ENCODE data around the gene NINJ1. TPM values are rescaled to one million over a fixed set of nuclear protein-coding genes. Genes with fewer than 3 reads are reported as not detected.
"Not testable (repeated sequence)": the region's sequence is repeated elsewhere in the genome, so short reads cannot be mapped to it uniquely, and the experiment has no call there.

NINJ1 gene
- total RNA-seq, 1 experiment from 2014 or later, result 68.2 TPM

- DNase-seq (ENCODE audit: low spot score), result peak; percentile 75
Observed at GRCh38 chr9:93159601-93160471, 25.8 kb upstream of the NINJ1 start.

GRCh38 chr9:93156475-93157008 is 22.5 kb upstream of the NINJ1 start:
- no peak for DNase-seq (ENCODE audit: low spot score)

- DNase-seq (ENCODE audit: low spot score), result no peak
Observed at GRCh38 chr9:93155716-93156474, 21.8 kb upstream of the NINJ1 start.

- peak; percentile 31 for DNase-seq (ENCODE audit: low spot score)
Observed at GRCh38 chr9:93154293-93154903, 20.3 kb upstream of the NINJ1 start.

GRCh38 chr9:93151097-93151784 is 17.2 kb upstream of the NINJ1 start:
- DNase-seq (ENCODE audit: low spot score), result no peak

GRCh38 chr9:93149361-93149760 is 15.3 kb upstream of the NINJ1 start:
- no peak for DNase-seq (ENCODE audit: low spot score)

- no peak for DNase-seq (ENCODE audit: low spot score)
Observed at GRCh38 chr9:93148721-93149120, 14.7 kb upstream of the NINJ1 start.

GRCh38 chr9:93147632-93148031 is 13.6 kb upstream of the NINJ1 start:
- no peak for DNase-seq (ENCODE audit: low spot score)

GRCh38 chr9:93146696-93147095 is 12.6 kb upstream of the NINJ1 start:
- DNase-seq (ENCODE audit: low spot score), result not testable (repeated sequence)

GRCh38 chr9:93143830-93144530 is 9.9 kb upstream of the NINJ1 start:
- DNase-seq (ENCODE audit: low spot score), result peak; percentile 57

GRCh38 chr9:93141771-93142483 is 7.9 kb upstream of the NINJ1 start:
- DNase-seq (ENCODE audit: low spot score), result no peak

GRCh38 chr9:93139365-93140182 is 5.5 kb upstream of the NINJ1 start:
- peak; percentile 15 for DNase-seq (ENCODE audit: low spot score)

GRCh38 chr9:93138171-93138764 is 4.2 kb upstream of the NINJ1 start:
- no peak for DNase-seq (ENCODE audit: low spot score)

GRCh38 chr9:93137362-93137761 is 3.3 kb upstream of the NINJ1 start:
- no peak for DNase-seq (ENCODE audit: low spot score)

- DNase-seq (ENCODE audit: low spot score), result no peak
Observed at GRCh38 chr9:93136011-93136440, 2.0 kb upstream of the NINJ1 start.

- DNase-seq (ENCODE audit: low spot score), result no peak
Observed at GRCh38 chr9:93134740-93135444, 841 bp upstream of the NINJ1 start.

GRCh38 chr9:93133681-93134014 is 403 bp downstream of the NINJ1 start:
- DNase-seq (ENCODE audit: low spot score), result no peak

- peak; percentile 70 for DNase-seq (ENCODE audit: low spot score)
Observed at GRCh38 chr9:93132946-93133680, 938 bp downstream of the NINJ1 start.
